ENCODE data around the gene RRAS2. TPM values are rescaled to one million over a fixed set of nuclear protein-coding genes. Genes with fewer than 3 reads are reported as not detected.

RRAS2 gene
- total and polyA plus RNA-seq, 2 donors (not counting 3 experiments of a cell fraction or from before 2014, with no cell fraction given), result 30.1 to 80.5 TPM

GRCh38 chr11:14308114-14308896 lies 50.7 kb downstream of the RRAS2 start:
- ChIA-PET CTCF (interaction anchor here (0.6 to 3.5 kb wide), 36 partner anchors 8 to 185 kb away, joined by 3 to 62 read pairs (median 4); no protein-coding TSS in a partner anchor), POLR2A (interaction anchor here (1.0 kb wide), 1 partner anchor 50 kb away, joined by 6 read pairs; no protein-coding TSS in a partner anchor)
- peak; percentile 53 for DNase-seq (ENCODE audit: low read depth, low spot score)
- no peak overlapping the region for H3K9ac ChIP-seq (replicated peaks; ENCODE audit: extremely low read depth, insufficient read depth, low read length)
- intact Hi-C loops (cut with micrococcal nuclease), result no loop called here
- no TSS peak for BruUV-seq (replicated peaks)
- H3K9me1 ChIP-seq (replicated peaks; ENCODE audit: control insufficient read depth, extremely low read depth, insufficient read depth, low read length), result peaks cover 3% of the 10 kb centered on the region
- TF ChIP-seq CTCF (IDR thresholded peaks at IDR 0.05; ENCODE audit: extremely low read depth in 1 of 2, insufficient read depth in 1 of 2, low read depth in 1 of 2, low read length in 2 of 2) (peak; percentile 42 to 62), MYC (IDR thresholded peaks at IDR 0.05; ENCODE audit: low read depth, low read length) (no peak)
- H3K9me3 ChIP-seq (replicated peaks; ENCODE audit: control insufficient read depth, insufficient read depth, low read length), result no peaks in the 10 kb centered on the region
- no peak overlapping the region for H2AFZ ChIP-seq (ENCODE audit: low read depth, low read length)
- H3K4me2 ChIP-seq (ENCODE audit: insufficient read depth, low read length), result peak overlapping the region; percentile 28
- no peak overlapping the region for H3K4me3 ChIP-seq (replicated peaks in 1 of 3; ENCODE audit: insufficient read depth in 1 of 3, low read depth in 1 of 3, low read length in 3 of 3)
- dilution Hi-C loops (cut with MboI; ENCODE audit: extremely low pct_ligation_motif_present, low sequenced_read_pairs), result no loop called here
- peaks cover 4% of the 10 kb centered on the region for H3K4me1 ChIP-seq (ENCODE audit: control insufficient read depth, extremely low read depth, insufficient read depth, low read length)
- peaks cover 3% of the 10 kb centered on the region for H4K20me1 ChIP-seq (replicated peaks; ENCODE audit: control insufficient read depth, extremely low read depth, insufficient read depth, low read length)
- no peaks in the 10 kb centered on the region for H3K36me3 ChIP-seq (ENCODE audit: control insufficient read depth in 2 of 2, extremely low read depth in 1 of 2, insufficient read depth in 2 of 2, low read length in 2 of 2)
- H3K27me3 ChIP-seq (ENCODE audit: control insufficient read depth in 2 of 2, insufficient read depth in 2 of 2, low read length in 2 of 2), result no peaks in the 10 kb centered on the region
- H3K27ac ChIP-seq (ENCODE audit: insufficient read depth, low read depth, low read length), result no peak overlapping the region
- H3K79me2 ChIP-seq (ENCODE audit: control insufficient read depth, insufficient read depth, low read length), result peaks cover 91% of the 10 kb centered on the region
- peak; percentile 75 for FAIRE-seq

GRCh38 chr11:14306481-14306880 lies 52.5 kb downstream of the RRAS2 start:
- TF ChIP-seq FOS (IDR thresholded peaks at IDR 0.05; ENCODE audit: borderline replicate concordance, insufficient read depth, low read length), result no peak
- no peak for TF ChIP-seq POLR2AphosphoS5 (IDR thresholded peaks at IDR 0.05; ENCODE audit: insufficient read depth, low read depth, low read length)
- no peak for TF ChIP-seq MAX (IDR thresholded peaks at IDR 0.05; ENCODE audit: insufficient read depth, insufficient read length)
- no peak for TF ChIP-seq MYC (IDR thresholded peaks at IDR 0.05; ENCODE audit: low read depth, low read length)

More at GRCh38 chr11:14306481-14306880, 52.5 kb downstream of the RRAS2 start:
- POLR2A ChIA-PET, result no interaction called here
- CTCF ChIA-PET, result interaction anchor here (2.5 to 9.4 kb wide), 3 partner anchors 49 to 148 kb away, joined by 6 to 514 read pairs (median 261); no protein-coding TSS in a partner anchor
- intact Hi-C loops (cut with micrococcal nuclease), result no loop called here
- Histone ChIP-seq H3K4me1 (ENCODE audit: control insufficient read depth, extremely low read depth, insufficient read depth, low read length) (peaks cover 4% of the 10 kb centered on the region), H3K9me1 (replicated peaks; ENCODE audit: control insufficient read depth, extremely low read depth, insufficient read depth, low read length) (peaks cover 4% of the 10 kb centered on the region), H3K27me3 (ENCODE audit: control insufficient read depth in 2 of 2, insufficient read depth in 2 of 2, low read length in 2 of 2) (no peaks in the 10 kb centered on the region), H3K27ac (ENCODE audit: insufficient read depth, low read depth, low read length) (no peak overlapping the region), H3K36me3 (ENCODE audit: control insufficient read depth in 2 of 2, extremely low read depth in 1 of 2, insufficient read depth in 2 of 2, low read length in 2 of 2) (no peaks in the 10 kb centered on the region), H3K9ac (replicated peaks; ENCODE audit: extremely low read depth, insufficient read depth, low read length) (no peak overlapping the region), H3K4me3 (replicated peaks in 1 of 3; ENCODE audit: insufficient read depth in 1 of 3, low read depth in 1 of 3, low read length in 3 of 3) (no peak overlapping the region), H4K20me1 (replicated peaks; ENCODE audit: control insufficient read depth, extremely low read depth, insufficient read depth, low read length) (peaks cover 3% of the 10 kb centered on the region), H2AFZ (ENCODE audit: low read depth, low read length) (no peak overlapping the region), H3K4me2 (ENCODE audit: insufficient read depth, low read length) (no peak overlapping the region), H3K79me2 (ENCODE audit: control insufficient read depth, insufficient read depth, low read length) (peaks cover 92% of the 10 kb centered on the region), H3K9me3 (replicated peaks; ENCODE audit: control insufficient read depth, insufficient read depth, low read length) (no peaks in the 10 kb centered on the region)
- no peak for FAIRE-seq
- no peak for DNase-seq (ENCODE audit: low read depth, low spot score)
- BruUV-seq (replicated peaks), result no TSS peak
- dilution Hi-C loops (cut with MboI; ENCODE audit: extremely low pct_ligation_motif_present, low sequenced_read_pairs), result no loop called here

Measured in endothelial cell of umbilical vein (primary cell).